Fibroblast of the aortic adventitia (primary cell): Measurements from ENCODE around the gene C3orf38. TPM values are rescaled to one million over a fixed set of nuclear protein-coding genes. Genes with fewer than 3 reads are reported as not detected.
A peak's percentile ranks its signal among the peaks of the same experiment; 100 is the strongest.

Experiments
- DNase-seq: peaks from one replicate; pipeline ENCODE4 v3.0.0-alpha.2; 2010; ENCODE audit warnings: low read depth
- H3K4me3 ChIP-seq: 2 replicates; pipeline ENCODE4 v1.5.1; 2011; ENCODE audit warnings: low read depth, mild to moderate bottlenecking, control low read depth, low read length, moderate library complexity
- total RNA-seq: library from RNA; depleted of rRNA; stranded (reverse); fragments of >200 nt; gene quantifications from 2 replicates; pipeline ENCODE4 v1.2.3, GENCODE V29; 2012; ENCODE audit warnings: low replicate concordance
- TF ChIP-seq, protein P1 (sequence below): IDR thresholded peaks from 2 replicates; pipeline ENCODE4 v1.5.1; 2011; ENCODE audit warnings: mild to moderate bottlenecking, low read length, control low read depth, inconsistent platforms; ENCODE audit not compliant: insufficient read depth

The C3orf38 gene
- total RNA-seq, 1 donor, result 42.4 TPM

DNA sequence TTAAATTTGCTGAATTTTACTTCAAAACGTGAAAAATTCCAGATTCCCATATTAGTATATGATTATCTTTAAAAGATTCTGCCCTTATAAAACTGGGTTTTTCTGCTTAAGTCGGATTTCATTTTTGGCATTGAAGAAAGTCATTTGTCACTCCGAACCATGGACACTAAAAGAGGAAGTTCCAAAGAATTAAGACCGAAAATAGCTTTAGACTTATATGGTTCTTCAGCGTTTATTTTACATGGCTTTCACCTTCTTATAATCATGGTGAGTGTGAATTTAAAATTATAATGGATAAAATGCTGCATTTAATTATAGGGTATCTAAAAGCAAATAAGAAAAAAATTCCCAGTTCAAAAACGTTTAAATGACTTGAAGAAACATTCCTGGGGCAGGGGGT is 1.0 kb downstream of the C3orf38 start:
- no peak for DNase-seq
- TF ChIP-seq, protein P1, sequence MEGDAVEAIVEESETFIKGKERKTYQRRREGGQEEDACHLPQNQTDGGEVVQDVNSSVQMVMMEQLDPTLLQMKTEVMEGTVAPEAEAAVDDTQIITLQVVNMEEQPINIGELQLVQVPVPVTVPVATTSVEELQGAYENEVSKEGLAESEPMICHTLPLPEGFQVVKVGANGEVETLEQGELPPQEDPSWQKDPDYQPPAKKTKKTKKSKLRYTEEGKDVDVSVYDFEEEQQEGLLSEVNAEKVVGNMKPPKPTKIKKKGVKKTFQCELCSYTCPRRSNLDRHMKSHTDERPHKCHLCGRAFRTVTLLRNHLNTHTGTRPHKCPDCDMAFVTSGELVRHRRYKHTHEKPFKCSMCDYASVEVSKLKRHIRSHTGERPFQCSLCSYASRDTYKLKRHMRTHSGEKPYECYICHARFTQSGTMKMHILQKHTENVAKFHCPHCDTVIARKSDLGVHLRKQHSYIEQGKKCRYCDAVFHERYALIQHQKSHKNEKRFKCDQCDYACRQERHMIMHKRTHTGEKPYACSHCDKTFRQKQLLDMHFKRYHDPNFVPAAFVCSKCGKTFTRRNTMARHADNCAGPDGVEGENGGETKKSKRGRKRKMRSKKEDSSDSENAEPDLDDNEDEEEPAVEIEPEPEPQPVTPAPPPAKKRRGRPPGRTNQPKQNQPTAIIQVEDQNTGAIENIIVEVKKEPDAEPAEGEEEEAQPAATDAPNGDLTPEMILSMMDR, result no peak

GRCh38 chr3:88151358-88151757 is 1.6 kb downstream of the C3orf38 start:
- H3K4me3 ChIP-seq, result peak overlapping the region; percentile 99
- DNase-seq, result peak; percentile 30
- TF ChIP-seq, protein P1, result no peak

More for the DNA sequence above, 1.0 kb downstream of the C3orf38 start:
- peak overlapping the region; percentile 99 for H3K4me3 ChIP-seq

GRCh38 chr3:88152841-88153240 is 3.1 kb downstream of the C3orf38 start:
- no peak for DNase-seq
- TF ChIP-seq, protein P1, result no peak
- H3K4me3 ChIP-seq, result no peak overlapping the region

GRCh38 chr3:88166419-88166971 is 16.7 kb downstream of the C3orf38 start:
- no peak overlapping the region for H3K4me3 ChIP-seq
- no peak for DNase-seq
- TF ChIP-seq, protein P1, result no peak

GRCh38 chr3:88167173-88167572 is 17.4 kb downstream of the C3orf38 start:
- H3K4me3 ChIP-seq, result no peak overlapping the region
- TF ChIP-seq, protein P1, result no peak
- no peak for DNase-seq

DNA sequence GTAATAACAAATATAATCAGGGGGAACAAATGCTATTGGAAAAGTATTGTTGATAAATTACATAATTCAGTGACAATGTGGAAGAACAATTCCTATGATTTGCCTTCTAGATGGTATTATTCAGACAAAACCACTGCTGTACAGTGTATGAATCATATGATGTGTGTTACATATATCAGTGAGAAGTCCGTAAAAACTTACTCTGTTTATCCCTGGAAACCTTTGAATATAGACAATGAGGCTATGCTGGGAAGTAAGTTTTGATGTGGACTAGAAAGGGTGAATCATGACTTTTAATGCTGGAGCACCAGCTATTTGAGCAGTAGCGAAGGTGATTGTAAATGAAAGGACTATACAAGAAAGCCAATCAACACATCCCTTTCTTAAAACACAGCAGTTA is 17.9 kb downstream of the C3orf38 start:
- no peak for DNase-seq
- no peak overlapping the region for H3K4me3 ChIP-seq
- TF ChIP-seq, protein P1, result no peak

DNA sequence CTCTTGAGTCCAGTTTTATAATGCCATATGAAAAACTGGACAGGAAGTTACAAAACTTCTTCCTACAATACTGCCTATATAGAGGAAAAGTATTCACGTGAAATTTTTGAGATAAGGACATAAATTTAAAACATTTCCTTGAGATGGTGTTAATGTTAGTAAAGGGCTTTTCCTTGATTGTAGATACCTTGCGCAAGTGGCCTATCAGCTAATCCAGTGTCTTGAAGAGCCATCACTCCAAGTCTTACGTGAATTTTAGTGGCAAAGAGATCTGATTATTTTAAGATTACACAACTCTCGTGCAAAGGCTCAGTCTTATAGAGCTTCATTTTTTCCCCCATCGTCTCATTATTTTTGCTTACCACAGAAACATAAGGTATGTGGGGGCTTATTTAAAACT is 18.4 kb downstream of the C3orf38 start:
- H3K4me3 ChIP-seq, result no peak overlapping the region
- DNase-seq, result no peak
- TF ChIP-seq, protein P1, result no peak
